Activated CD4-positive, CD25-positive, alpha-beta regulatory T cell treated with anti-CD3 and anti-CD28 coated beads, Interleukin-2, amount 50 U/mL, for 16 hours (primary cell): Measurements from ENCODE around the gene TRPM3.

Experiments
- DNase-seq: peaks from one replicate; pipeline ENCODE4 v3.0.0-alpha.2; 2020; ENCODE audit warnings: low read depth, low spot score

TRPM3 gene

GRCh38 chr9:70947511-70947910 is 173.9 kb downstream of the TRPM3 start:
- no peak for DNase-seq

GRCh38 chr9:70947086-70947485 is 174.3 kb downstream of the TRPM3 start:
- no peak for DNase-seq

- DNase-seq, result no peak
These were observed 176.1 kb downstream of the TRPM3 start for GRCh38 chr9:70945301-70945700.

- no peak for DNase-seq
These were observed 180.2 kb downstream of the TRPM3 start for GRCh38 chr9:70941191-70941590.

GRCh38 chr9:70940605-70941004 is 180.8 kb downstream of the TRPM3 start:
- no peak for DNase-seq

- no peak for DNase-seq
These were observed 184.9 kb downstream of the TRPM3 start for GRCh38 chr9:70936536-70936935.

- DNase-seq, result no peak
These were observed 185.6 kb downstream of the TRPM3 start for GRCh38 chr9:70935856-70936255.

- DNase-seq, result no peak
These were observed 186.8 kb downstream of the TRPM3 start for GRCh38 chr9:70934642-70935041.

- no peak for DNase-seq
These were observed 188.1 kb downstream of the TRPM3 start for GRCh38 chr9:70933321-70933720.

GRCh38 chr9:70932097-70932496 is 189.3 kb downstream of the TRPM3 start:
- DNase-seq, result no peak

- DNase-seq, result no peak
These were observed 193.9 kb downstream of the TRPM3 start for GRCh38 chr9:70927530-70927929.

- DNase-seq, result no peak
These were observed 196.4 kb downstream of the TRPM3 start for GRCh38 chr9:70924895-70925547.

- no peak for DNase-seq
These were observed 197.0 kb downstream of the TRPM3 start for GRCh38 chr9:70924380-70924779.

GRCh38 chr9:70923961-70924360 is 197.5 kb downstream of the TRPM3 start:
- no peak for DNase-seq

- no peak for DNase-seq
These were observed 200.3 kb downstream of the TRPM3 start for GRCh38 chr9:70921136-70921535.

- no peak for DNase-seq
These were observed 204.1 kb downstream of the TRPM3 start for GRCh38 chr9:70917277-70917676.

GRCh38 chr9:70911791-70912190 is 209.6 kb downstream of the TRPM3 start:
- DNase-seq, result no peak

- no peak for DNase-seq
These were observed 210.8 kb downstream of the TRPM3 start for GRCh38 chr9:70910598-70910997.

GRCh38 chr9:70902692-70903131 is 218.7 kb downstream of the TRPM3 start:
- DNase-seq, result no peak

GRCh38 chr9:70902171-70902570 is 219.2 kb downstream of the TRPM3 start:
- DNase-seq, result no peak

GRCh38 chr9:70901746-70902145 is 219.7 kb downstream of the TRPM3 start:
- DNase-seq, result no peak

- DNase-seq, result no peak
These were observed 220.4 kb downstream of the TRPM3 start for GRCh38 chr9:70901013-70901412.

- no peak for DNase-seq
These were observed 227.8 kb downstream of the TRPM3 start for GRCh38 chr9:70893580-70894122.

- DNase-seq, result no peak
These were observed 232.9 kb downstream of the TRPM3 start for GRCh38 chr9:70888471-70888870.
